Parathyroid adenoma (tissue), 2 donors: ENCODE results near the gene NOVA2.
"Not testable (repeated sequence)": the region's sequence is repeated elsewhere in the genome, so short reads cannot be mapped to it uniquely, and the experiment has no call there.

ENCODE experiments used
- H2AFZ ChIP-seq: fragments of 300-600 bp; sonication (generic); one replicate; pipeline ENCODE4 v1.7.0; 2017; ENCODE audit warnings: antibody characterized with exemption, mild to moderate bottlenecking
- H3K27ac ChIP-seq: fragments of 300-600 bp; sonication (generic); one replicate; pipeline ENCODE4 v1.7.0; 2017
- H3K27me3 ChIP-seq: fragments of 300-600 bp; sonication (generic); one replicate; pipeline ENCODE4 v1.7.0; 2017; ENCODE audit warnings: low read length; ENCODE audit not compliant: control insufficient read depth, insufficient read depth
- H3K36me3 ChIP-seq: fragments of 300-600 bp; sonication (generic); one replicate; pipeline ENCODE4 v1.7.0; 2017; ENCODE audit warnings: low read length; ENCODE audit not compliant: control insufficient read depth, insufficient read depth
- H3K4me1 ChIP-seq: fragments of 300-600 bp; sonication (generic); one replicate; pipeline ENCODE4 v1.7.0; 2017; ENCODE audit warnings: control low read depth
- H3K4me2 ChIP-seq: fragments of 300-600 bp; sonication (generic); one replicate; pipeline ENCODE4 v1.7.0; 2017; ENCODE audit warnings: low read length
- H3K4me3 ChIP-seq: fragments of 300-600 bp; sonication (generic); one replicate; pipeline ENCODE4 v1.7.0; 2017; ENCODE audit warnings: low read depth, low read length
- H3K79me2 ChIP-seq: fragments of 300-600 bp; sonication (generic); one replicate; pipeline ENCODE4 v1.7.0; 2017; ENCODE audit warnings: control low read depth
- H3K9ac ChIP-seq: fragments of 300-600 bp; sonication (generic); one replicate; pipeline ENCODE4 v1.7.0; 2017; ENCODE audit warnings: mild to moderate bottlenecking
- H3K9me3 ChIP-seq: fragments of 300-600 bp; sonication (generic); one replicate; pipeline ENCODE4 v1.7.0; 2017; ENCODE audit warnings: low read length; ENCODE audit not compliant: control insufficient read depth
- TF ChIP-seq, protein P1 (sequence below): fragments of 300-600 bp; sonication (generic); IDR thresholded peaks from one replicate; pipeline ENCODE4 v1.7.0; 2017; ENCODE audit warnings: antibody characterized with exemption, mild to moderate bottlenecking
- donor health status: primary hyperparathyroidism.

NOVA2 gene

DNA sequence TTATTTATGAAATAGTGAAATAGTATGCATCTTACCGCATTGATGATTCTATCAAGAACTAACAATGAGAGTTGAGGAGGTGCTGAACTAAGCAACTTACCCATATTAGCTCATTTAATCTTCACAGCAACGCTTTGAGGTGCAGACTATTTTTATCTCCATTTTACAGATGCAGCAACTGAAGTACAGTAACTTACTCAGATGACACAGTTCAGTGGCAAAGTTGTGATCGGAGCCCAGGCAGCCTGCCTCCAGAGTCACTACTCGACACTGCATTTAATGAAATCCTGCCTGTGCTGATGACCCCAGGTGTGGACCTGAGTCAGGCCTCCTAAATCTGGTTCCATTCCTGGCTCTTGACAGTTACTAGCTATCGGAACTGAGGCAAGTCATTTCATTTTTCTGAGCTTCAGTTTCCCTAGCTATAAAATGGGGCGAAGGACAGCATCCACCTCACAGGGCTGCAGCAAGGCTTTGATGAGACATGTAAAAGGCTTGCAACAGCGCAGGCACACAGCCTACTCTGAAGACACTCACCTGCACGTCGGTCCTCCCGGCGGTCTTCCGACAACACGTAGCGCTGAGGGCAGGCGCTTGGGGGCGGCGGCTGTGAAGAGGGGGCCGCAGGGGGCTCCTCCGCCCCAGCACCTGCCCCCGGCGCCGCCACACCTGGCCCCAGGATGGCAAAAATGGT is 72.8 kb downstream of the NOVA2 start:
- H3K4me1 ChIP-seq = peaks cover 6% of the 10 kb centered on the region
- no peak overlapping the region for H3K27ac ChIP-seq
- H3K9me3 ChIP-seq = no peaks in the 10 kb centered on the region
- H3K36me3 ChIP-seq = no peaks in the 10 kb centered on the region
- H3K4me3 ChIP-seq = peak overlapping the region; percentile 33
- H3K79me2 ChIP-seq = no peaks in the 10 kb centered on the region
- H3K9ac ChIP-seq = no peak overlapping the region
- peak overlapping the region; percentile 68 for H2AFZ ChIP-seq
- TF ChIP-seq, protein P1, sequence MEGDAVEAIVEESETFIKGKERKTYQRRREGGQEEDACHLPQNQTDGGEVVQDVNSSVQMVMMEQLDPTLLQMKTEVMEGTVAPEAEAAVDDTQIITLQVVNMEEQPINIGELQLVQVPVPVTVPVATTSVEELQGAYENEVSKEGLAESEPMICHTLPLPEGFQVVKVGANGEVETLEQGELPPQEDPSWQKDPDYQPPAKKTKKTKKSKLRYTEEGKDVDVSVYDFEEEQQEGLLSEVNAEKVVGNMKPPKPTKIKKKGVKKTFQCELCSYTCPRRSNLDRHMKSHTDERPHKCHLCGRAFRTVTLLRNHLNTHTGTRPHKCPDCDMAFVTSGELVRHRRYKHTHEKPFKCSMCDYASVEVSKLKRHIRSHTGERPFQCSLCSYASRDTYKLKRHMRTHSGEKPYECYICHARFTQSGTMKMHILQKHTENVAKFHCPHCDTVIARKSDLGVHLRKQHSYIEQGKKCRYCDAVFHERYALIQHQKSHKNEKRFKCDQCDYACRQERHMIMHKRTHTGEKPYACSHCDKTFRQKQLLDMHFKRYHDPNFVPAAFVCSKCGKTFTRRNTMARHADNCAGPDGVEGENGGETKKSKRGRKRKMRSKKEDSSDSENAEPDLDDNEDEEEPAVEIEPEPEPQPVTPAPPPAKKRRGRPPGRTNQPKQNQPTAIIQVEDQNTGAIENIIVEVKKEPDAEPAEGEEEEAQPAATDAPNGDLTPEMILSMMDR = no peak
- no peaks in the 10 kb centered on the region for H3K27me3 ChIP-seq
- H3K4me2 ChIP-seq = peak overlapping the region; percentile 90

DNA sequence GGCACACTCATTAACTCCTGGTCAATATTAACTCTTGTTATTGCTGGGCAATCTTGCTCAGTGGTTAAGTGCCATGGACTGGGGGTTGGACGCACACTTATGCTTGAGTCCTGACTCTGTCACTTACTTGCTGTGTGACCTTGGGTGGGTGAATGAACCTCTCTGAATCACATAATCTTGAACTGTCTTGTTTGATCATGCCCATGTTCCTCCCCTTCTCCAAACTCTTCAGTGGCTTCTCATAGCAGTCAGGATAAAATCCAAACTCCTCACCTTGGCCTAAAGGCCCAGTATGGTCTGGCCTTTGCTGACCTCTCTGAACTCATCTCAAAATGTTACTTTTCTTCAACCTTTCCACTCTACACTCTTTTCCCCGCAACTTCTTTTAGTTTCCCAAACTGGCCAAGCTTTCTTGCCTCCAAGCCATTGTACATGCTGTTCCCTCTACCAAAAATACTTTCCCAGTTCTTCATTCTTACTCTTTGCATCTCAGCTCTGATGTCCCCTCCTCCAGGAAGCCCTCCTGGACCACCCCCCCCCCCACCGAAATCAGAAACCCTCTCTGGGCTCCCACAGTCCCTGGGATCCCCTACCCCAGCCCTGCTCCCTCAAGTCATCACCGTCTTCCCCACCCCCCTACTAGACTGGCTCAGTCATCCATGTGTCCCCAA is 73.6 kb downstream of the NOVA2 start:
- peaks cover 6% of the 10 kb centered on the region for H3K4me1 ChIP-seq
- peak overlapping the region; percentile 90 for H3K4me2 ChIP-seq
- no peak overlapping the region for H3K27ac ChIP-seq
- H3K9ac ChIP-seq = no peak overlapping the region
- no peaks in the 10 kb centered on the region for H3K79me2 ChIP-seq
- no peak overlapping the region for H2AFZ ChIP-seq
- no peaks in the 10 kb centered on the region for H3K9me3 ChIP-seq
- H3K4me3 ChIP-seq = no peak overlapping the region
- no peaks in the 10 kb centered on the region for H3K36me3 ChIP-seq
- TF ChIP-seq, protein P1 = no peak
- H3K27me3 ChIP-seq = no peaks in the 10 kb centered on the region

DNA sequence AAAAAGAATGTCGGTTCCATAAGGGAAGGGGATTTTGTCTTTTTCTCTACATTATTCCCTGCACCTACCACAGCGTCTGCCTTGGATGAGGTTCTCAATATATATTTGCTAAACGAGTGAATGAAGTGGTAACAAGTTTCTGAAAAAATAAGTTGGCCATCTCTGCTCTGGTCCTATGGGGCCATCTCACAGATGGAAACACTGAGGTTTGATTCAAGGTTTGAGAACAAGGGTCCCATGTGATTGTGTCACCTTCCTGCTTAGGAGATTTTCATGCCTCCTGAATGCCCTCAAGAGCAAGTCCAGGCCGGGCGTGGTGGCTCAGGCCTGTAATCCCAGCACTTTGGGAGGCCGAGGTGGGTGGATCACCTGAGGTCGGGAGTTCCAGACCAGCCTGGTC is 74.4 kb downstream of the NOVA2 start:
- no peaks in the 10 kb centered on the region for H3K9me3 ChIP-seq
- no peak overlapping the region for H3K4me2 ChIP-seq
- H3K79me2 ChIP-seq = no peaks in the 10 kb centered on the region
- H3K27ac ChIP-seq = no peak overlapping the region
- no peak overlapping the region for H3K9ac ChIP-seq
- no peaks in the 10 kb centered on the region for H3K36me3 ChIP-seq
- TF ChIP-seq, protein P1 = no peak
- H2AFZ ChIP-seq = no peak overlapping the region
- peaks cover 6% of the 10 kb centered on the region for H3K4me1 ChIP-seq
- no peaks in the 10 kb centered on the region for H3K27me3 ChIP-seq
- no peak overlapping the region for H3K4me3 ChIP-seq

DNA sequence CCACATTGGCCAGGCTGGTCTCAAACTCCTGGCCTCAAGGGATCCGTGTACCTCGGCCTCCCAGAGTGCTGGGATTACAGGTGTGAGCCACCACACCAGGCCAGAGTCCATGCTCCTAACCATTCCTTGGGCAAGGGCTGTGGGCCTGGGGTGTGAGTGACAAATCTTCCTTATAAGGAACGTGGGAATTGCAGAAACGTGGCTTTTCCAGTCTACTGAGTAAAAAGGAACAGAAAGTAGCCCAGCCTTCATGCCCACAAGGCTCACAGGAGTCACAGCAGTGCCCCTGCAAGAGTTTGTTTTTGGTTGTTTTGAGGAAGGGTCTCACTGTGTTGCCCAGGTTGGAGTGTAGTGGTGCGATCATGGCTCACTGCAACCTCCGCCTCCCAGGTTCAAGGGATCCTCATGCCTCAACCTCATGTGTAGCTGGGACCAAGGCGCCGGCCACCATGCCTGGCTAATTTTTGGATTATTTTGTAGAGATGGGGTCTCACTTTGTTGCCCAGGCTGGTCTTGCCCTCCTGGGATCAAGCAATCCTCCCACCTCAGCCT is 76.3 kb downstream of the NOVA2 start:
- Histone ChIP-seq H3K79me2 (no peaks in the 10 kb centered on the region), H3K36me3 (no peaks in the 10 kb centered on the region), H3K27me3 (no peaks in the 10 kb centered on the region), H3K27ac (no peak overlapping the region), H3K4me2 (no peak overlapping the region), H3K9me3 (no peaks in the 10 kb centered on the region), H3K9ac (no peak overlapping the region), H3K4me1 (peaks cover 3% of the 10 kb centered on the region), H2AFZ (no peak overlapping the region), H3K4me3 (no peak overlapping the region)
- TF ChIP-seq, protein P1 = no peak

DNA sequence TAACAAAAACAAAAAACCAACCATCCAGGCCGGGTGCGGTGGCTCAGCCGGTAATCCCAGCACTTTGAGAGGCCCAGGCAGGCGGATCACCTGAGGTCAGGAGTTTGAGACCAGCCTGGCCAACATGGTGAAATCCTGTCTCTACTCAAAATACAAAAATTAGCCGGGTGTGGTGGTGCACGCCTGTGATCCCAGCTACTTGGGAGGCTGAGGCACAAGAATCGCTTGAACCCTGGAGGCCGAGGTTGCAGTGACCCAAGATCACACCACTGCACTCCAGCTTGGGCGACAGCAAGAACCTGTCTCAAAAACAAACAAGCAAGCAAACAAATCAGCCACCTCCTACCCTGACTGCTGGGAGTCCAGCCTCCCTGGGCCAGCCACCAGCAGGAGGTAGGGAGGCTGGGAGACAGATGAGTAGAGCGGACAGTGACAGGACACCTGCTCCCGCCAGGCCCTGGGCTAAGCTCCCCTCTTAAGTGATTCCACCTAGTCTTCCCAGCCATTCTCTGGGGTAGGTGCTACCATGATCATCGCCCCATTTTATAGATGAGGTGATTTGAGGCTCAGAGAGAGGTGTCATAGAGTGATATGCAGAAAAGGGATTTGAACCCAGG is 77.6 kb downstream of the NOVA2 start:
- not testable (repeated sequence) for H3K27me3 ChIP-seq, H3K79me2 ChIP-seq, H3K9me3 ChIP-seq, H3K27ac ChIP-seq, H3K4me2 ChIP-seq, H3K9ac ChIP-seq, H3K4me1 ChIP-seq, H3K36me3 ChIP-seq, H2AFZ ChIP-seq, H3K4me3 ChIP-seq
